GM12873 (cell line): ENCODE data around the gene SSU72.

Source experiments
- CTCF ChIP-seq: IDR thresholded peaks from 2 replicates; pipeline ENCODE4 v1.5.1; 2012; ENCODE audit warnings: low read depth, mild to moderate bottlenecking, moderate library complexity, low read length, control low read depth; ENCODE audit not compliant: insufficient read depth; ENCODE audit errors: missing control alignments

Gene SSU72

GRCh38 chr1:1615256-1616044 is 40.8 kb upstream of the SSU72 start, which contains the start of gene MIB2:
TSS of gene MIB2 (plus strand) at chr1:1615500. CDS start at chr1:1623453, 7,953 bp downstream.
- no peak for TF ChIP-seq CTCF

- no peak for TF ChIP-seq CTCF
Measured at GRCh38 chr1:1614954-1615255, 40.2 kb upstream of the SSU72 start.

GRCh38 chr1:1614204-1614953 is 39.7 kb upstream of the SSU72 start:
- no peak for TF ChIP-seq CTCF

- no peak for TF ChIP-seq CTCF
Measured at GRCh38 chr1:1613509-1614082, 38.9 kb upstream of the SSU72 start.

GRCh38 chr1:1612104-1612400 is 37.4 kb upstream of the SSU72 start:
- TF ChIP-seq CTCF, result no peak

- TF ChIP-seq CTCF, result no peak
Measured at GRCh38 chr1:1610796-1611195, 36.1 kb upstream of the SSU72 start.

GRCh38 chr1:1609822-1610485 is 35.3 kb upstream of the SSU72 start:
- no peak for TF ChIP-seq CTCF
